Measurements from ENCODE around the gene IL6R. TPM values are rescaled to one million over a fixed set of nuclear protein-coding genes. Genes with fewer than 3 reads are reported as not detected.
"Not testable (repeated sequence)": the region's sequence is repeated elsewhere in the genome, so short reads cannot be mapped to it uniquely, and the experiment has no call there.

Gene IL6R
- total RNA-seq, 2 experiments from 2014 or later, result 0.16 to 0.53 TPM

- ATAC-seq (no peak), DNase-seq (no peak)
- Mint-ChIP-seq H3K9me3 (ENCODE audit: insufficient read depth) (no peaks in the 10 kb centered on the region), H3K36me3 (ENCODE audit: low read depth) (no peaks in the 10 kb centered on the region), H3K4me1 (ENCODE audit: low read depth) (peaks cover 6% of the 10 kb centered on the region), H3K27ac (no peak overlapping the region), H3K4me3 (no peak overlapping the region), H3K27me3 (ENCODE audit: low read depth) (peaks cover 11% of the 10 kb centered on the region)
- CTCF ChIA-PET, result interaction anchor here (1.0 to 1.8 kb wide), 2 partner anchors 72 to 140 kb away, joined by 4 to 7 read pairs; no protein-coding TSS in a partner anchor
- POLR2A ChIA-PET, result no interaction called here
These were observed 69.7 kb downstream of the IL6R start for GRCh38 chr1:154474802-154475201.

DNA sequence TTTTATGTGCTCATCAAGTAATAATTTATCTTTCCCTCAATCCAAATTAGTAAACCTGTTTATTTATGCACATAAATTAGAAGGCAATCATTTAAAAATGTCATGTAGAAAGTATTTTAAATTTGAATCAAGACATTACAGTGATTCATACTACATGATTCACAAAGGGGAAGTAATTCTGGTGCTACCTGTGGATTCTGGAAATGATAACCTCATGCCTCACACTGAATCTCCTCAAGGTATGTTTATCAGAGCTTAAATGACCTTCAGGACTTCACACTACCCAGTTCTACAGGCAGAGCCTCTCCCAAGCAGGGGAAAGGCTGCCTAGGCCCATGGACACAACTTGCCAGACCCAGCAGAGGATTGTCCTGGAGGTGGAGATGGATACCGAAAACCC lies 71.6 kb downstream of the IL6R start:
- ATAC-seq (no peak), DNase-seq (no peak)
- Mint-ChIP-seq H3K4me1 (ENCODE audit: low read depth) (peaks cover 6% of the 10 kb centered on the region), H3K27me3 (ENCODE audit: low read depth) (peaks cover 10% of the 10 kb centered on the region), H3K36me3 (ENCODE audit: low read depth) (no peaks in the 10 kb centered on the region), H3K4me3 (no peak overlapping the region), H3K9me3 (ENCODE audit: insufficient read depth) (no peaks in the 10 kb centered on the region), H3K27ac (no peak overlapping the region)
- CTCF ChIA-PET, result interaction anchor here (1.0 to 1.8 kb wide), 3 partner anchors 10 to 193 kb away, joined by 3 to 7 read pairs (median 5); no protein-coding TSS in a partner anchor
- POLR2A ChIA-PET, result no interaction called here

- ChIA-PET POLR2A (interaction anchor here (0.6 kb wide), 2 partner anchors 27 to 69 kb away, joined by 3 read pairs; no protein-coding TSS in a partner anchor), CTCF (interaction anchor here (2.5 to 6.5 kb wide), 4 partner anchors 12 to 73 kb away, joined by 16 to 119 read pairs (median 46); partner anchors contain the start of gene IL6R)
- ATAC-seq, result no peak
- H3K36me3 Mint-ChIP-seq (ENCODE audit: low read depth), result no peaks in the 10 kb centered on the region
- no peak overlapping the region for H3K4me3 Mint-ChIP-seq
- H3K27me3 Mint-ChIP-seq (ENCODE audit: low read depth), result peaks cover 7% of the 10 kb centered on the region
- no peaks in the 10 kb centered on the region for H3K9me3 Mint-ChIP-seq (ENCODE audit: insufficient read depth)
- DNase-seq, result no peak
- H3K27ac Mint-ChIP-seq, result no peak overlapping the region
- H3K4me1 Mint-ChIP-seq (ENCODE audit: low read depth), result peaks cover 6% of the 10 kb centered on the region
These were observed 72.9 kb downstream of the IL6R start for GRCh38 chr1:154478013-154478412.

GRCh38 chr1:154478639-154479038 lies 73.5 kb downstream of the IL6R start:
- no peak for ATAC-seq
- DNase-seq, result peak; percentile 29
- no peaks in the 10 kb centered on the region for H3K9me3 Mint-ChIP-seq (ENCODE audit: insufficient read depth)
- H3K4me3 Mint-ChIP-seq, result no peak overlapping the region
- no peak overlapping the region for H3K27ac Mint-ChIP-seq
- CTCF ChIA-PET, result interaction anchor here (1.1 to 6.5 kb wide), 26 partner anchors 8 to 576 kb away, joined by 3 to 119 read pairs (median 5); partner anchors contain the start of genes IL6R and UBE2Q1
- H3K4me1 Mint-ChIP-seq (ENCODE audit: low read depth), result peaks cover 6% of the 10 kb centered on the region
- H3K36me3 Mint-ChIP-seq (ENCODE audit: low read depth), result no peaks in the 10 kb centered on the region
- POLR2A ChIA-PET, result interaction anchor here (0.6 kb wide), 1 partner anchor 28 kb away, joined by 3 read pairs; no protein-coding TSS in a partner anchor
- peaks cover 10% of the 10 kb centered on the region for H3K27me3 Mint-ChIP-seq (ENCODE audit: low read depth)

GRCh38 chr1:154479764-154480421 lies 74.8 kb downstream of the IL6R start:
- Mint-ChIP-seq H3K27ac (no peak overlapping the region), H3K9me3 (ENCODE audit: insufficient read depth) (no peaks in the 10 kb centered on the region), H3K36me3 (ENCODE audit: low read depth) (no peaks in the 10 kb centered on the region), H3K4me3 (no peak overlapping the region), H3K27me3 (ENCODE audit: low read depth) (peaks cover 13% of the 10 kb centered on the region), H3K4me1 (ENCODE audit: low read depth) (peaks cover 6% of the 10 kb centered on the region)
- ChIA-PET POLR2A (interaction anchor here (1.6 to 1.7 kb wide), 2 partner anchors 67 to 72 kb away, joined by 3 read pairs; no protein-coding TSS in a partner anchor), CTCF (interaction anchor here (0.6 to 6.5 kb wide), 49 partner anchors 8 to 605 kb away, joined by 3 to 119 read pairs (median 4); partner anchors contain the start of genes IL6R and UBE2Q1)
- DNase-seq (peak; percentile 72), ATAC-seq (peak; percentile 95)

DNA sequence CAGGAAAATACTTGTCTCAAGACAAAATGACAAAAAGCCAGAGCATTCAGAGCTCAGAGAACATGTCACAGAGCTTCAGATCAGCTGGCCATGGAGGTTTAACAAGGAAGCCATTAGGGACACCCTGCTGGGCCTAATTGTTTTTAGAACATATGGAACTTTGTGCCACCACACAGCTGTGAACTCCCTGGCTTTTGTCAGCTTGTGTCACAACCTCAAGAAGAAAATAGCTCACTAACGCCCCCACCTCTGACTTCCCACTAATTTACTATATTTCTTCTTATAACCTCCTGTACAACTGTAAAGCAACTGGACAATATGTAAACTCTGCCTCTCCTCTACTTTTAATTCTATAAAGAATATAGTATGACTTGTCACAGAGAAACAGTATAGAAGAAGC lies 75.9 kb downstream of the IL6R start:
- Mint-ChIP-seq H3K9me3 (ENCODE audit: insufficient read depth) (no peaks in the 10 kb centered on the region), H3K27me3 (ENCODE audit: low read depth) (peaks cover 17% of the 10 kb centered on the region), H3K4me3 (no peak overlapping the region), H3K4me1 (ENCODE audit: low read depth) (peaks cover 6% of the 10 kb centered on the region), H3K36me3 (ENCODE audit: low read depth) (no peaks in the 10 kb centered on the region), H3K27ac (no peak overlapping the region)
- CTCF ChIA-PET, result interaction anchor here (0.6 to 6.5 kb wide), 20 partner anchors 8 to 604 kb away, joined by 3 to 119 read pairs (median 6); partner anchors contain the start of genes AQP10 and UBE2Q1
- POLR2A ChIA-PET, result interaction anchor here (1.2 to 1.7 kb wide), 3 partner anchors 10 to 71 kb away, joined by 3 to 4 read pairs (median 3); no protein-coding TSS in a partner anchor
- no peak for DNase-seq
- ATAC-seq, result no peak

GRCh38 chr1:154483941-154484803 lies 79.0 kb downstream of the IL6R start:
- ATAC-seq (no peak), DNase-seq (no peak)
- Mint-ChIP-seq H3K4me1 (ENCODE audit: low read depth) (no peaks in the 10 kb centered on the region), H3K27ac (no peak overlapping the region), H3K4me3 (no peak overlapping the region), H3K9me3 (ENCODE audit: insufficient read depth) (no peaks in the 10 kb centered on the region), H3K36me3 (ENCODE audit: low read depth) (no peaks in the 10 kb centered on the region), H3K27me3 (ENCODE audit: low read depth) (peaks cover 12% of the 10 kb centered on the region)
- CTCF ChIA-PET, result interaction anchor here (0.7 to 6.5 kb wide), 3 partner anchors 19 to 149 kb away, joined by 3 to 70 read pairs (median 5); no protein-coding TSS in a partner anchor
- POLR2A ChIA-PET, result no interaction called here

GRCh38 chr1:154485106-154485505 lies 80.0 kb downstream of the IL6R start:
- CTCF ChIA-PET, result interaction anchor here (0.7 kb wide), 1 partner anchor 62 kb away, joined by 3 read pairs; no protein-coding TSS in a partner anchor
- Mint-ChIP-seq H3K4me1 (ENCODE audit: low read depth) (no peaks in the 10 kb centered on the region), H3K36me3 (ENCODE audit: low read depth) (no peaks in the 10 kb centered on the region), H3K27ac (no peak overlapping the region), H3K9me3 (ENCODE audit: insufficient read depth) (no peaks in the 10 kb centered on the region), H3K4me3 (no peak overlapping the region), H3K27me3 (ENCODE audit: low read depth) (peaks cover 12% of the 10 kb centered on the region)
- POLR2A ChIA-PET, result no interaction called here
- ATAC-seq (no peak), DNase-seq (no peak)

- ATAC-seq, result no peak
- POLR2A ChIA-PET, result interaction anchor here (0.6 kb wide), 1 partner anchor 13 kb away, joined by 3 read pairs; no protein-coding TSS in a partner anchor
- Mint-ChIP-seq H3K27ac (no peak overlapping the region), H3K4me1 (ENCODE audit: low read depth) (no peaks in the 10 kb centered on the region), H3K36me3 (ENCODE audit: low read depth) (no peaks in the 10 kb centered on the region), H3K9me3 (ENCODE audit: insufficient read depth) (no peaks in the 10 kb centered on the region), H3K4me3 (no peak overlapping the region), H3K27me3 (ENCODE audit: low read depth) (peaks cover 17% of the 10 kb centered on the region)
- CTCF ChIA-PET, result interaction anchor here (0.8 to 1.7 kb wide), 2 partner anchors 18 to 61 kb away, joined by 5 to 6 read pairs; no protein-coding TSS in a partner anchor
- DNase-seq, result no peak
These were observed 80.9 kb downstream of the IL6R start for GRCh38 chr1:154485910-154486496.

- H3K9me3 Mint-ChIP-seq (ENCODE audit: insufficient read depth); H3K4me3 Mint-ChIP-seq; H3K4me1 Mint-ChIP-seq (ENCODE audit: low read depth); ATAC-seq; H3K27ac Mint-ChIP-seq; H3K36me3 Mint-ChIP-seq (ENCODE audit: low read depth); DNase-seq; POLR2A ChIA-PET: not testable (repeated sequence)
- CTCF ChIA-PET, result interaction anchor here (0.8 to 1.7 kb wide), 2 partner anchors 17 to 60 kb away, joined by 5 to 6 read pairs; no protein-coding TSS in a partner anchor
- peaks cover 23% of the 10 kb centered on the region for H3K27me3 Mint-ChIP-seq (ENCODE audit: low read depth)
These were observed 81.6 kb downstream of the IL6R start for GRCh38 chr1:154486756-154487155.

DNA sequence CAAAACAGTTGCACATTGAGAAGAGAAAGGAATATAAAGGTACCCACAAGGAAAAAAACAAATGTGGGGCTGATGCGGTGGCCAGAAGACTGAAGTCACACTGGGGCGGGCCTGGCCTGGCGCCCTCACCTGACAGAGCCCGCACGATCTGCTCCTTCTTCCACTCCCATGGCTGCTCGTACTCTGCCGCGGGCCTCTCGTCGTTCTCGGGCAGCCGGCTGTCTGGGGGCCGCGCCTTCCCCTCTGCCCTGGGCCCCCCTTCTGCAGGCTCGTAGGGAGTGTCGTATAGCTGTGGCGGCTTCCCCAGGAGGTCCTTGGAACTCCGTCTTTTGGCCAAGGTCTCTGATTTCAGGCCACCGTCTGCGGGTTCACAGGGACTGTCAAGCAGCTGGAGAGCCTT lies 83.8 kb downstream of the IL6R start:
- Mint-ChIP-seq H3K9me3 (ENCODE audit: insufficient read depth) (no peaks in the 10 kb centered on the region), H3K4me3 (no peak overlapping the region), H3K36me3 (ENCODE audit: low read depth) (no peaks in the 10 kb centered on the region), H3K4me1 (ENCODE audit: low read depth) (peaks cover 23% of the 10 kb centered on the region), H3K27ac (no peak overlapping the region), H3K27me3 (ENCODE audit: low read depth) (peaks cover 25% of the 10 kb centered on the region)
- DNase-seq, result no peak
- ChIA-PET POLR2A (no interaction called here), CTCF (interaction anchor here (1.6 to 4.2 kb wide), 2 partner anchors 9 to 58 kb away, joined by 6 to 39 read pairs; no protein-coding TSS in a partner anchor)
- no peak for ATAC-seq

Measured in activated CD8-positive, alpha-beta T cell treated with anti-CD3 and anti-CD28 coated beads, Interleukin-2, amount 10 ng/mL, durations not matched to agents 7 days and 5 days (primary cell).